Activated B cell treated with CpG ODN at 0.5 μM for 24 hours (primary cell): ENCODE data around the gene USP24. TPM values are rescaled to one million over a fixed set of nuclear protein-coding genes. Genes with fewer than 3 reads are reported as not detected.
A peak's percentile ranks its signal among the peaks of the same experiment; 100 is the strongest.

ENCODE experiments used
- ATAC-seq: fragments of 200-7000 bp; cut with Tn5 transposase; one replicate; pipeline ENCODE4 v1.10.0; 2021; ENCODE audit warnings: low read depth, mild to moderate bottlenecking, moderate library complexity
- CTCF ChIA-PET: fragments of 350-600 bp; sonication (Branson Sonifier 250); formaldehyde crosslinking; loops from one replicate; lab custom pipeline; 2021; ENCODE audit warnings: antibody characterized with exemption; lab: Charles Lee
- POLR2A ChIA-PET: fragments of 350-600 bp; sonication (Branson Sonifier 250); formaldehyde crosslinking; loops from one replicate; lab custom pipeline; 2021; ENCODE audit warnings: antibody characterized with exemption; lab: Charles Lee
- DNase-seq: peaks from one replicate; pipeline ENCODE4 v3.0.0; 2022
- H3K27ac Mint-ChIP-seq: one replicate; pipeline ENCODE4 v1.8.0; 2020; ENCODE audit warnings: mixed read lengths
- H3K27me3 Mint-ChIP-seq: one replicate; pipeline ENCODE4 v1.8.0; 2021; ENCODE audit warnings: mixed read lengths
- H3K36me3 Mint-ChIP-seq: one replicate; pipeline ENCODE4 v1.8.0; 2021; ENCODE audit warnings: low read depth, mixed read lengths
- H3K4me1 Mint-ChIP-seq: one replicate; pipeline ENCODE4 v1.8.0; 2021; ENCODE audit warnings: mixed read lengths
- H3K4me3 Mint-ChIP-seq: one replicate; pipeline ENCODE4 v1.8.0; 2020; ENCODE audit warnings: mild to moderate bottlenecking, mixed read lengths
- H3K9me3 Mint-ChIP-seq: one replicate; pipeline ENCODE4 v1.8.0; 2020; ENCODE audit warnings: mixed read lengths
- CTCF ChIP-seq: fragments of 200-600 bp; IDR thresholded peaks from one replicate; pipeline ENCODE4 v1.8.0; 2022; ENCODE audit warnings: antibody characterized with exemption, mild to moderate bottlenecking
- intact Hi-C: fragments of 100-400 bp; cut with micrococcal nuclease; formaldehyde crosslinking; loops from one replicate; pipeline ENCODE4 v1.15.1; 2024
- total RNA-seq: library from RNA; stranded (reverse); gene quantifications from 2 replicates; pipeline ENCODE4 v1.2.3, GENCODE V29; 2022

Gene USP24
- total RNA-seq, 1 donor from 2014 or later = 91.4 TPM

GRCh38 chr1:55211863-55212262 lies 3.3 kb downstream of the USP24 start:
- ChIA-PET CTCF (interaction anchor here (0.9 to 4.4 kb wide), 3 partner anchors 66 to 126 kb away, joined by 3 to 37 read pairs (median 5); no protein-coding TSS in a partner anchor), POLR2A (interaction anchor here (1.0 to 6.5 kb wide), 3 partner anchors 46 to 77 kb away, joined by 4 to 120 read pairs (median 27); no protein-coding TSS in a partner anchor)
- no peaks in the 10 kb centered on the region for H3K9me3 Mint-ChIP-seq
- H3K27me3 Mint-ChIP-seq = no peaks in the 10 kb centered on the region
- peaks cover 31% of the 10 kb centered on the region for H3K36me3 Mint-ChIP-seq
- intact Hi-C loops = loop anchor here (2.0 to 10.0 kb wide), 3 partner anchors 13 to 447 kb away; partner anchors contain the start of gene PARS2
- H3K4me1 Mint-ChIP-seq = peaks cover 80% of the 10 kb centered on the region
- no peak for TF ChIP-seq CTCF
- DNase-seq (no peak), ATAC-seq (no peak)
- peak overlapping the region; percentile 97 for H3K27ac Mint-ChIP-seq
- peak overlapping the region; percentile 92 for H3K4me3 Mint-ChIP-seq

- DNase-seq (no peak), ATAC-seq (no peak)
- no peak for TF ChIP-seq CTCF
- H3K4me1 Mint-ChIP-seq = peaks cover 80% of the 10 kb centered on the region
- CTCF ChIA-PET = interaction anchor here (4.4 kb wide), 1 partner anchor 67 kb away, joined by 37 read pairs; no protein-coding TSS in a partner anchor
- intact Hi-C loops = loop anchor here (5.0 to 10.0 kb wide), 2 partner anchors 44 to 446 kb away; partner anchors contain the start of gene PARS2
- peak overlapping the region; percentile 97 for H3K27ac Mint-ChIP-seq
- no peaks in the 10 kb centered on the region for H3K27me3 Mint-ChIP-seq
- no peaks in the 10 kb centered on the region for H3K9me3 Mint-ChIP-seq
- peak overlapping the region; percentile 92 for H3K4me3 Mint-ChIP-seq
- POLR2A ChIA-PET = interaction anchor here (4.6 to 6.5 kb wide), 2 partner anchors 47 to 78 kb away, joined by 27 to 120 read pairs; no protein-coding TSS in a partner anchor
- H3K36me3 Mint-ChIP-seq = peaks cover 34% of the 10 kb centered on the region
Observed at GRCh38 chr1:55210990-55211801, 4.0 kb downstream of the USP24 start.

GRCh38 chr1:55209247-55209646 lies 5.9 kb downstream of the USP24 start:
- Mint-ChIP-seq H3K27me3 (no peaks in the 10 kb centered on the region), H3K9me3 (no peaks in the 10 kb centered on the region), H3K4me3 (peak overlapping the region; percentile 45), H3K4me1 (peaks cover 89% of the 10 kb centered on the region), H3K36me3 (peaks cover 37% of the 10 kb centered on the region), H3K27ac (peak overlapping the region; percentile 59)
- ATAC-seq = no peak
- POLR2A ChIA-PET = interaction anchor here (1.4 to 2.0 kb wide), 3 partner anchors 12 to 68 kb away, joined by 3 to 12 read pairs (median 5); no protein-coding TSS in a partner anchor
- no peak for DNase-seq
- TF ChIP-seq CTCF = no peak
- CTCF ChIA-PET = interaction anchor here (0.7 to 1.8 kb wide), 5 partner anchors 14 to 68 kb away, joined by 3 to 14 read pairs (median 4); no protein-coding TSS in a partner anchor
- intact Hi-C loops = no loop called here

- H3K9me3 Mint-ChIP-seq = no peaks in the 10 kb centered on the region
- CTCF ChIA-PET = no interaction called here
- POLR2A ChIA-PET = interaction anchor here (2.1 kb wide), 1 partner anchor 9 kb away, joined by 7 read pairs; the partner anchor contains the start of gene USP24
- peaks cover 78% of the 10 kb centered on the region for H3K4me1 Mint-ChIP-seq
- peaks cover 41% of the 10 kb centered on the region for H3K36me3 Mint-ChIP-seq
- no peaks in the 10 kb centered on the region for H3K27me3 Mint-ChIP-seq
- ATAC-seq = no peak
- intact Hi-C loops = no loop called here
- DNase-seq = no peak
- no peak overlapping the region for H3K4me3 Mint-ChIP-seq
- TF ChIP-seq CTCF = no peak
- H3K27ac Mint-ChIP-seq = no peak overlapping the region
Observed at GRCh38 chr1:55206210-55206609, 9.0 kb downstream of the USP24 start.

- peaks cover 48% of the 10 kb centered on the region for H3K36me3 Mint-ChIP-seq
- CTCF ChIA-PET = no interaction called here
- ATAC-seq = no peak
- H3K4me3 Mint-ChIP-seq = no peak overlapping the region
- TF ChIP-seq CTCF = no peak
- POLR2A ChIA-PET = interaction anchor here (0.7 to 2.1 kb wide), 2 partner anchors 9 to 11 kb away, joined by 3 to 7 read pairs; partner anchors contain the start of gene USP24
- H3K9me3 Mint-ChIP-seq = no peaks in the 10 kb centered on the region
- peaks cover 73% of the 10 kb centered on the region for H3K4me1 Mint-ChIP-seq
- intact Hi-C loops = no loop called here
- no peaks in the 10 kb centered on the region for H3K27me3 Mint-ChIP-seq
- H3K27ac Mint-ChIP-seq = no peak overlapping the region
- no peak for DNase-seq
Observed at GRCh38 chr1:55204997-55205396, 10.2 kb downstream of the USP24 start.
